Mesendoderm (in vitro differentiated cells): Measurements from ENCODE around the gene BSDC1.

Source experiments
- DNase-seq: peaks from one replicate; pipeline ENCODE4 v3.0.0; 2013
- H2AK5ac ChIP-seq: 2 replicates; pipeline ENCODE4 v1.6.1; 2013; ENCODE audit warnings: low read length, inconsistent platforms
- H2BK120ac ChIP-seq: 2 replicates; pipeline ENCODE4 v1.6.1; 2013; ENCODE audit warnings: low read depth, mild to moderate bottlenecking, low read length, moderate library complexity, mixed read lengths
- H2BK15ac ChIP-seq: replicated peaks from 2 replicates; pipeline ENCODE4 v1.6.1; 2013; ENCODE audit warnings: low read depth, mild to moderate bottlenecking, moderate library complexity
- H2BK5ac ChIP-seq: 2 replicates; pipeline ENCODE4 v1.6.1; 2013; ENCODE audit warnings: low read length, inconsistent platforms
- H3K18ac ChIP-seq: 2 replicates; pipeline ENCODE4 v1.6.1; 2013; ENCODE audit warnings: mild to moderate bottlenecking, low read length, mixed read lengths
- H3K23ac ChIP-seq: one replicate; pipeline ENCODE4 v1.6.1; 2013; ENCODE audit warnings: low read length
- H3K27ac ChIP-seq: 2 replicates; pipeline ENCODE4 v1.5.1; 2013; ENCODE audit warnings: low read depth, mild to moderate bottlenecking, inconsistent platforms, low read length, moderate library complexity
- H3K27me3 ChIP-seq: 2 replicates; pipeline ENCODE4 v1.6.1; 2013; ENCODE audit warnings: low read length, control low read depth, mild to moderate bottlenecking, inconsistent platforms; ENCODE audit not compliant: insufficient read depth, poor library complexity
- H3K36me3 ChIP-seq: 2 replicates; pipeline ENCODE4 v1.6.1; 2013; ENCODE audit warnings: low read length, inconsistent platforms; ENCODE audit not compliant: control insufficient read depth, insufficient read depth
- H3K4ac ChIP-seq: one replicate; pipeline ENCODE4 v1.6.1; 2013; ENCODE audit warnings: low read depth, mild to moderate bottlenecking, low read length, moderate library complexity
- H3K4me1 ChIP-seq: 2 replicates; pipeline ENCODE4 v1.6.1; 2013; ENCODE audit warnings: low read depth, low read length, inconsistent platforms; ENCODE audit not compliant: control insufficient read depth
- H3K4me2 ChIP-seq: 2 replicates; pipeline ENCODE4 v1.6.1; 2013; ENCODE audit warnings: low read length
- H3K4me3 ChIP-seq: 2 replicates; pipeline ENCODE4 v1.5.1; 2013; ENCODE audit warnings: mild to moderate bottlenecking, low read length
- H3K56ac ChIP-seq: one replicate; pipeline ENCODE4 v1.6.1; 2013; ENCODE audit warnings: low read length
- H3K79me1 ChIP-seq: 2 replicates; pipeline ENCODE4 v1.6.1; 2013; ENCODE audit warnings: low read length, inconsistent platforms
- H3K79me2 ChIP-seq: 2 replicates; pipeline ENCODE4 v1.6.1; 2013; ENCODE audit warnings: mild to moderate bottlenecking, low read length; ENCODE audit not compliant: control insufficient read depth, insufficient read depth
- H3K9ac ChIP-seq: 2 replicates; pipeline ENCODE4 v1.6.1; 2013; ENCODE audit warnings: low read length, inconsistent platforms
- H4K5ac ChIP-seq: one replicate; pipeline ENCODE4 v1.6.1; 2013; ENCODE audit warnings: low read length
- H4K8ac ChIP-seq: one replicate; pipeline ENCODE4 v1.6.1; 2013; ENCODE audit warnings: low read depth, mild to moderate bottlenecking, control low read depth, low read length, moderate library complexity
- WGBS: extraction: QIAGEN DNeasy Blood & Tissue Kit; methylation state at CpG from one replicate; pipeline ENCODE4 v1.1.7; 2013; ENCODE audit warnings: low lambda C conversion rate, missing lambda C conversion rate; ENCODE audit not compliant: insufficient coverage; ENCODE audit errors: extremely low coverage; 5-methylcytosine and 5-hydroxymethylcytosine counted together

Gene BSDC1

DNA sequence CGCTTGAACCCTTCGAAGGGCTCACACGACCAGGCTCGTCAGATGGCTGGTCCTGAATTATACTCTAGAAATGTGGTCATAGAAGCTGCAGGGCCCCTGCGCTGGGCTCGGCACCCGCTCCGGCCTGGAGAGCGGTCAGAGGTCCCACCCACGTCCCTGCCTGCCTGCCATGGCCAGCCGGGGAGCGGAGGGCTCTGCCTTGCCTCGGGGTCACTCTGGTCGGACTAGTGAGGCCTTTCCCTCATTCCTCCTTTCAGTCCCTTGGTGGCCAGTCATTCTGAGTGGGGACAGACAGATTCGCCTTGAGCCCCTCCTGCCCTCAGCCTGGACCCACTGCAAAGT is 57.7 kb downstream of the BSDC1 start:
- DNase-seq: no peak
- peaks cover 3% of the 10 kb centered on the region for H3K36me3 ChIP-seq
- no peak overlapping the region for H4K8ac ChIP-seq
- no CpG with 5 or more reads among the region's 15 CpGs for WGBS
- H3K79me1 ChIP-seq: peaks cover 12% of the 10 kb centered on the region
- H3K9ac ChIP-seq: peak overlapping the region; percentile 70
- no peak overlapping the region for H3K27ac ChIP-seq
- H3K27me3 ChIP-seq: no peaks in the 10 kb centered on the region
- no peak overlapping the region for H2AK5ac ChIP-seq
- H3K79me2 ChIP-seq: peaks cover 24% of the 10 kb centered on the region
- H3K56ac ChIP-seq: peak overlapping the region; percentile 78
- H2BK5ac ChIP-seq: no peak overlapping the region
- no peak overlapping the region for H3K4ac ChIP-seq
- H3K23ac ChIP-seq: peak overlapping the region; percentile 29
- H3K4me1 ChIP-seq: peaks cover 10% of the 10 kb centered on the region
- H2BK120ac ChIP-seq: no peak overlapping the region
- H3K18ac ChIP-seq: peak overlapping the region; percentile 0
- peak overlapping the region; percentile 61 for H3K4me2 ChIP-seq
- peak overlapping the region; percentile 11 for H3K4me3 ChIP-seq
- no peak overlapping the region for H4K5ac ChIP-seq
- H2BK15ac ChIP-seq: no peak overlapping the region

DNA sequence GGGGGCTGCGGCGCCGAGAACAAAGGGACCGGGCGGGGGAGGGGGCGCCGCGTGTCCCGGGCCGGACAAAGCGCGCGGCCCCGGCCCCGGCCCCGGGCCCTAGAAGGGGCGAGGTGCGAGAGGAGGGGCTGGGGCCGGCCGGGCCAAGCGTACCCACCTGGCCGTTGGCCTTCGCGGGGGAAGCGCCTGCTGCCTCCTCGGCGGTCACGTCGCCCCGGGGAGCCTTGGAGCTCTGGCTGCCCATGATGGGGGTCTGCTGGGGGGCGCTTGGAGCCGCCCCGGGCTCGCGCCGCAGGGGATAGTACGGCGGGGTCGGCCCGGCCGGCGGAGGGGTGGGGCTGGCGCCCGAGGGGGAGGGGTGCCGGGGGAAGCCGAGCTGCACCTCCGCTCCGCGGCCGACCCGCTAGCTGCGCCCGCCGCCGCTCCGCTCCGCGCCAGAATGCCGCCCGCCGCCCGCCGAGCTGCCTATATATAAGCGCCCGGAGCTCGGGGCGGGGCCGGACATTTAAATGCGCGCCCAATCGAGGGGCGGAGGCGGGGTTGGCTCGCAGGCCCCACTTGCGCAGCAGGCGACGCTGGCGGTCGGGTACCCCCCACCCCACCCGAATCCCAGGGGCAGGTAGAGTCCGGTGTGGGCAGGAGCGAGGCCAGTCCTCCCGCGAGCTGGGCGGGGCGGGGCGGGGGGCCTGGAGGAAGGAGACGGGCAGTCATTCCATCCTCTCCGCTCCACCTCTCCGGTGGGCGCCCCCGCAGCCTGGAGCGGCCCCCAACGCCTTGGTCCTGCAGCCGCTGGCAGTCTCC is 58.3 kb downstream of the BSDC1 start, which contains the start of gene MARCKSL1:
MARCKSL1 (minus strand) TSS at position 444 of the 801 bp plus-strand sequence; CDS start at position 244, 200 bp downstream.
- H3K9ac ChIP-seq: peak within 1 kb of the TSS; percentile 98
- H3K4me2 ChIP-seq: peak within 1 kb of the TSS; percentile 72
- H3K18ac ChIP-seq: peak within 1 kb of the TSS; percentile 95
- H3K79me2 ChIP-seq: peaks cover 24% of the 10 kb centered on the region
- H2BK5ac ChIP-seq: no peak within 1 kb of the TSS
- H3K4ac ChIP-seq: peak within 1 kb of the TSS; percentile 98
- H3K4me3 ChIP-seq: peak within 1 kb of the TSS; percentile 96
- peak within 1 kb of the TSS; percentile 91 for H4K8ac ChIP-seq
- no CpG with 5 or more reads among the region's 95 CpGs for WGBS
- H3K27ac ChIP-seq: peak within 1 kb of the TSS; percentile 62
- peaks cover 8% of the 10 kb centered on the region for H3K36me3 ChIP-seq
- H4K5ac ChIP-seq: no peak within 1 kb of the TSS
- H3K27me3 ChIP-seq: no peaks in the 10 kb centered on the region
- H2BK120ac ChIP-seq: peak within 1 kb of the TSS; percentile 76
- peak; percentile 84 for DNase-seq
- H3K4me1 ChIP-seq: peaks cover 10% of the 10 kb centered on the region
- H2AK5ac ChIP-seq: peak within 1 kb of the TSS; percentile 48
- peak within 1 kb of the TSS; percentile 45 for H3K23ac ChIP-seq
- peaks cover 12% of the 10 kb centered on the region for H3K79me1 ChIP-seq
- peak within 1 kb of the TSS; percentile 97 for H3K56ac ChIP-seq
- no peak within 1 kb of the TSS for H2BK15ac ChIP-seq

DNA sequence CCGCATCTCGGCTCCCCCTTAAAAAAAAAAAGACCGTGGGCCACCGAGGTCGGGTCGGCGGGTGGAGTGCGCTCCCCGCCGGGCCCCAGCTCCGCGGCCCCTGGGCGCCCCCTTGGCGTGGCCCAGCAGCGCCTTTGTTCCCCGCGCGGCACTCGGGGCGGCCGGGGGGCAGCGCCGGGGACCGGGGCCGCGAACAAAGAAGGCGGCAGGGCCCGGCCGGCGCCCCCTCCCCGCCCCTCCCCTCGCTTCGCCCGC is 58.8 kb downstream of the BSDC1 start:
- no peak for DNase-seq
- WGBS: no CpG with 5 or more reads among the region's 34 CpGs
- Histone ChIP-seq H3K9ac (peak overlapping the region; percentile 98), H3K18ac (peak overlapping the region; percentile 95), H3K56ac (peak overlapping the region; percentile 97), H3K23ac (no peak overlapping the region), H3K4me3 (peak overlapping the region; percentile 96), H3K36me3 (peaks cover 9% of the 10 kb centered on the region), H3K27me3 (no peaks in the 10 kb centered on the region), H2BK120ac (peak overlapping the region; percentile 76), H3K4me1 (peaks cover 10% of the 10 kb centered on the region), H2BK15ac (no peak overlapping the region), H2BK5ac (no peak overlapping the region), H3K79me1 (peaks cover 12% of the 10 kb centered on the region), H3K79me2 (peaks cover 24% of the 10 kb centered on the region), H3K4ac (peak overlapping the region; percentile 98), H4K8ac (peak overlapping the region; percentile 91), H4K5ac (no peak overlapping the region), H2AK5ac (no peak overlapping the region), H3K4me2 (no peak overlapping the region), H3K27ac (peak overlapping the region; percentile 62)

DNA sequence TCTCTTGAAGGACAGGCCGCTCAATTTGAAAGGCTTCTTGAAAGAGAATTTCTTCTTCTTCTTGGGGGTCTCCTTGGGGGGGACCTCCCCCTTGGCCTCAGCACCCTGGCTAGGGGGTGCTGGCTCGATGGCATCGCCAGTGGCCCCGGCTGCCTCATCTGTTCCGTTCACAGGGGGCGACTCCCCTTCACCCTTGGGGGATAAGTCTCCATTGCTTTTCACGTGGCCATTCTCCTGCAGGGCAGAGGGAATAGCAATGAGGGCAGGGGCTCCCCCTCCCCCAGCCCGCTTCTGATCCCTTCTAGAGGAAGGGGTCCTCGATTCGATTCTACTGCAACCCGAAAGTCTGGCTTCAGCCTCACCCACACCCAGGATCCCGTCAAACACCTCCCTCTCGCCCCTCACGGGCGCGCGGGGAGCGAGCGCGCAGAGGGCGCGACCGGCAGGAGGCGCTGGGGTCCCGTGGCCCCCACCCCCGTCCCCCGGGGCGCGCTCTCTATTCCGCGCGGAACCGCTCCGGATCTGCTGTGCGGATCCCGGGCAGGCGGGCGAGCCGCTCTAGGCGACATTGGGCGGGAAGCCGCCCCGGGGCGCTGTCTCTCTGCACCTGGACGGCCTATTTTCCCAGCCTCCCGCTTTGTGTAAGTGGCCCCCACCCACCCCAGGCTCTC is 59.2 kb downstream of the BSDC1 start:
- WGBS: no CpG with 5 or more reads among the region's 46 CpGs
- Histone ChIP-seq H3K27ac (peak overlapping the region; percentile 62), H2BK120ac (peak overlapping the region; percentile 76)

DNA sequence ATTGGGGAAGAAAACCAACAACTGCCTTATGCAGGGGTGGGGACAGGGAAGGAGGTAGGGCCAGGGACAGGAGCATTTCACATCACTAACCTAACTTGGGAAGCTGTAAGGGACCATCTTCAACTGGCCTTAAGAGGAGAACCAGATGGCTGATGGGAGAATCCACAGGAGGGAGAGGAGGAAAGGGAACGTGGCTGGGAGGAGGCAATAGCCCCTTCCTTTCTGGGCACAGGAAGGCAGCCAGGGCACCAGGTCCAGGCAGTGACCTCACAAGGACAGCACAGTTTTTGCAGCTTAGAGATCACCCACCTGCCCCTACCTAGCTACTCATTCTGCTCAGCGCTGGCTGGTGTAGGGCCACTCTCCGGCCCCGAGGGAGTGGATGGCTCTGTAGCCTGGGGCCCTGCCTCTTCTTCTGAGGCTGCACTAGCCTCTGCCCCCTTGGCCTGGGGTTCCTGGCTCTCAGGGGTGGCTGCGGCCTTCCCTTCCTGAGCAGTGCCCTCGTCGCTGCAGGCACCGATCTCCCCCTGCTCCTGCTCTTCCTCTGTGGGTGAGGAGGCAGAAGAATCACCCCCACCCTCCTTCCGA is 59.9 kb downstream of the BSDC1 start:
- H3K4me1 ChIP-seq: peaks cover 10% of the 10 kb centered on the region
- WGBS: no CpG with 5 or more reads among the region's 9 CpGs
- peak overlapping the region; percentile 48 for H2AK5ac ChIP-seq
- H4K5ac ChIP-seq: no peak overlapping the region
- H3K9ac ChIP-seq: peak overlapping the region; percentile 98
- no peak overlapping the region for H3K4ac ChIP-seq
- H2BK120ac ChIP-seq: no peak overlapping the region
- H3K4me3 ChIP-seq: peak overlapping the region; percentile 96
- no peak overlapping the region for H2BK5ac ChIP-seq
- H3K18ac ChIP-seq: no peak overlapping the region
- H4K8ac ChIP-seq: no peak overlapping the region
- H3K4me2 ChIP-seq: peak overlapping the region; percentile 72
- peaks cover 9% of the 10 kb centered on the region for H3K36me3 ChIP-seq
- peak; percentile 54 for DNase-seq
- peak overlapping the region; percentile 97 for H3K56ac ChIP-seq
- peak overlapping the region; percentile 66 for H3K23ac ChIP-seq
- H3K27me3 ChIP-seq: no peaks in the 10 kb centered on the region
- peaks cover 12% of the 10 kb centered on the region for H3K79me1 ChIP-seq
- H3K27ac ChIP-seq: peak overlapping the region; percentile 18
- H2BK15ac ChIP-seq: no peak overlapping the region
- peaks cover 24% of the 10 kb centered on the region for H3K79me2 ChIP-seq

More for the DNA sequence above, 59.2 kb downstream of the BSDC1 start:
- H3K79me2 ChIP-seq: peaks cover 24% of the 10 kb centered on the region
- H4K8ac ChIP-seq: peak overlapping the region; percentile 91
- H3K9ac ChIP-seq: peak overlapping the region; percentile 98
- H2AK5ac ChIP-seq: peak overlapping the region; percentile 48
- H3K36me3 ChIP-seq: peaks cover 9% of the 10 kb centered on the region
- H3K27me3 ChIP-seq: no peaks in the 10 kb centered on the region
- H4K5ac ChIP-seq: no peak overlapping the region
- DNase-seq: peak; percentile 37
- H3K4ac ChIP-seq: peak overlapping the region; percentile 98
- peaks cover 10% of the 10 kb centered on the region for H3K4me1 ChIP-seq
- peak overlapping the region; percentile 45 for H3K23ac ChIP-seq
- H3K79me1 ChIP-seq: peaks cover 12% of the 10 kb centered on the region
- H3K56ac ChIP-seq: peak overlapping the region; percentile 97
- H3K4me2 ChIP-seq: peak overlapping the region; percentile 72
- peak overlapping the region; percentile 95 for H3K18ac ChIP-seq
- H2BK15ac ChIP-seq: no peak overlapping the region
- no peak overlapping the region for H2BK5ac ChIP-seq
- peak overlapping the region; percentile 96 for H3K4me3 ChIP-seq
